PC-9 (cell line): Measurements from ENCODE around the gene COL27A1. TPM values are rescaled to one million over a fixed set of nuclear protein-coding genes. Genes with fewer than 3 reads are reported as not detected.

Source experiments
- BruUV-seq: library from RNA; stranded (reverse); fragments of 400-500 nt; replicated peaks from 2 replicates; lab custom pipeline; 2021; lab: Mats Ljungman, UMichigan
- CTCF ChIA-PET: fragments of 300-600 bp; sonication (Branson Sonifier 250); formaldehyde crosslinking; loops from one replicate; lab custom pipeline; 2022; ENCODE audit warnings: antibody characterized with exemption; lab: Charles Lee
- POLR2A ChIA-PET: fragments of 300-600 bp; sonication (Branson Sonifier 250); formaldehyde crosslinking; loops from one replicate; lab custom pipeline; 2022; ENCODE audit warnings: antibody characterized with exemption; ENCODE audit not compliant: unreplicated experiment; lab: Charles Lee
- DNase-seq, 2 experiments: peaks; one replicate each; pipeline versions ENCODE4 v3.0.0 to v3.0.0-alpha.2; 2015 to 2022; ENCODE audit warnings: mixed read lengths in 1 of 2
- H2AFZ ChIP-seq: fragments of 200-600 bp; sonication (generic); 2 replicates; pipeline ENCODE4 v1.8.1; 2017; ENCODE audit warnings: antibody characterized with exemption
- H3F3A ChIP-seq: fragments of 200-600 bp; sonication (generic); 2 replicates; pipeline ENCODE4 v1.8.1; 2017; ENCODE audit warnings: antibody characterized with exemption, mild to moderate bottlenecking, low read depth; ENCODE audit not compliant: insufficient read depth
- H3K27ac ChIP-seq: fragments of 200-600 bp; sonication (generic); 2 replicates; pipeline ENCODE4 v1.6.1; 2016; ENCODE audit warnings: mixed run types
- H3K27me3 ChIP-seq: fragments of 200-600 bp; sonication (generic); 2 replicates; pipeline ENCODE4 v1.6.1; 2016; ENCODE audit warnings: low read depth, mixed run types; ENCODE audit not compliant: insufficient read depth
- H3K36me3 ChIP-seq: fragments of 200-600 bp; sonication (generic); 2 replicates; pipeline ENCODE4 v1.6.1; 2016; ENCODE audit warnings: low read depth, mixed run types
- H3K4me1 ChIP-seq: fragments of 200-600 bp; sonication (generic); replicated peaks from 2 replicates; pipeline ENCODE4 v1.6.1; 2016; ENCODE audit warnings: mixed run types; ENCODE audit not compliant: insufficient read depth
- H3K4me2 ChIP-seq: fragments of 200-600 bp; sonication (generic); 2 replicates; pipeline ENCODE4 v1.6.1; 2017; ENCODE audit warnings: mixed run types
- H3K4me3 ChIP-seq: fragments of 200-600 bp; sonication (generic); 2 replicates; pipeline ENCODE4 v1.6.1; 2016; ENCODE audit warnings: mixed run types
- H3K79me2 ChIP-seq: fragments of 200-600 bp; sonication (generic); 2 replicates; pipeline ENCODE4 v1.6.1; 2017; ENCODE audit warnings: low read depth, mixed run types
- H3K9me2 ChIP-seq: fragments of 200-600 bp; sonication (generic); 2 replicates; pipeline ENCODE4 v1.8.1; 2017; ENCODE audit warnings: mild to moderate bottlenecking; ENCODE audit not compliant: insufficient read depth
- H3K9me3 ChIP-seq: fragments of 200-600 bp; sonication (generic); 2 replicates; pipeline ENCODE4 v1.8.1; 2016; ENCODE audit warnings: low read depth; ENCODE audit not compliant: insufficient read depth
- H4K20me1 ChIP-seq: fragments of 200-600 bp; sonication (generic); 2 replicates; pipeline ENCODE4 v1.8.1; 2017; ENCODE audit not compliant: insufficient read depth
- EZH2 ChIP-seq: fragments of 200-600 bp; sonication (generic); IDR thresholded peaks from 2 replicates; pipeline ENCODE4 v1.8.0; 2017; ENCODE audit warnings: antibody characterized with exemption, low read depth
- intact Hi-C: fragments of 100-400 bp; cut with micrococcal nuclease; formaldehyde crosslinking; loops from one replicate; pipeline ENCODE4 v1.10.0; 2022; ENCODE audit not compliant: unreplicated experiment
- total RNA-seq: library from RNA; stranded (reverse); gene quantifications from 2 replicates; pipeline ENCODE4 v1.2.3, GENCODE V29; 2021
- TF ChIP-seq, protein P1 (sequence below): fragments of 200-600 bp; sonication (generic); conservative IDR thresholded peaks from 2 replicates; pipeline ENCODE4 v1.6.1; 2017; ENCODE audit warnings: mixed run types, antibody characterized with exemption, mild to moderate bottlenecking, moderate library complexity

The COL27A1 gene
- total RNA-seq, 1 experiment from 2014 or later, result 0.39 TPM

DNA sequence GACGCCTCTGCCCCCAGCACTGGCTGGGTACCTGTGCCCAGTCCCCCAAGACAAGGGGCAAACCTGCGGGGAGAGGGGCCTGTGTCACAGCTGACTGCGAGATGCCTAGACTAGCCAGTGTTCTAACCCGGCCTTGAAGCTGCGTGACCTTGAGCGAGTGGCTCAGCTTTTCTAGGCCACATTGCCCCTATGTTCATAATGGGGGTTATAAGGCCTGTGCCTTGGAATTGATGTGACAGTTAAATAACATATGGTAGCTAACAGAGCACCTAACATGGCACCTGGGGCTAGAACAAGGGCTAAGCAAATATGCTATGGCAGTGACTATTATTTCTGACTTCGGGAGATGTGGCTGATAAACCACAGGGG is 22.8 kb upstream of the COL27A1 start:
- DNase-seq, result no peak
- Histone ChIP-seq H3F3A (no peaks in the 10 kb centered on the region), H3K9me2 (no peaks in the 10 kb centered on the region), H3K9me3 (no peaks in the 10 kb centered on the region), H2AFZ (no peak overlapping the region), H3K4me1 (no peaks in the 10 kb centered on the region), H3K27me3 (peaks cover 86% of the 10 kb centered on the region), H3K27ac (no peak overlapping the region), H3K36me3 (no peaks in the 10 kb centered on the region), H3K4me2 (no peak overlapping the region), H3K4me3 (no peak overlapping the region), H4K20me1 (no peaks in the 10 kb centered on the region), H3K79me2 (no peaks in the 10 kb centered on the region)
- BruUV-seq, result no TSS peak
- no peak for TF ChIP-seq EZH2
- TF ChIP-seq, protein P1, sequence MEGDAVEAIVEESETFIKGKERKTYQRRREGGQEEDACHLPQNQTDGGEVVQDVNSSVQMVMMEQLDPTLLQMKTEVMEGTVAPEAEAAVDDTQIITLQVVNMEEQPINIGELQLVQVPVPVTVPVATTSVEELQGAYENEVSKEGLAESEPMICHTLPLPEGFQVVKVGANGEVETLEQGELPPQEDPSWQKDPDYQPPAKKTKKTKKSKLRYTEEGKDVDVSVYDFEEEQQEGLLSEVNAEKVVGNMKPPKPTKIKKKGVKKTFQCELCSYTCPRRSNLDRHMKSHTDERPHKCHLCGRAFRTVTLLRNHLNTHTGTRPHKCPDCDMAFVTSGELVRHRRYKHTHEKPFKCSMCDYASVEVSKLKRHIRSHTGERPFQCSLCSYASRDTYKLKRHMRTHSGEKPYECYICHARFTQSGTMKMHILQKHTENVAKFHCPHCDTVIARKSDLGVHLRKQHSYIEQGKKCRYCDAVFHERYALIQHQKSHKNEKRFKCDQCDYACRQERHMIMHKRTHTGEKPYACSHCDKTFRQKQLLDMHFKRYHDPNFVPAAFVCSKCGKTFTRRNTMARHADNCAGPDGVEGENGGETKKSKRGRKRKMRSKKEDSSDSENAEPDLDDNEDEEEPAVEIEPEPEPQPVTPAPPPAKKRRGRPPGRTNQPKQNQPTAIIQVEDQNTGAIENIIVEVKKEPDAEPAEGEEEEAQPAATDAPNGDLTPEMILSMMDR, result no peak
- ChIA-PET CTCF (no interaction called here), POLR2A (no interaction called here)
- intact Hi-C loops, result no loop called here

DNA sequence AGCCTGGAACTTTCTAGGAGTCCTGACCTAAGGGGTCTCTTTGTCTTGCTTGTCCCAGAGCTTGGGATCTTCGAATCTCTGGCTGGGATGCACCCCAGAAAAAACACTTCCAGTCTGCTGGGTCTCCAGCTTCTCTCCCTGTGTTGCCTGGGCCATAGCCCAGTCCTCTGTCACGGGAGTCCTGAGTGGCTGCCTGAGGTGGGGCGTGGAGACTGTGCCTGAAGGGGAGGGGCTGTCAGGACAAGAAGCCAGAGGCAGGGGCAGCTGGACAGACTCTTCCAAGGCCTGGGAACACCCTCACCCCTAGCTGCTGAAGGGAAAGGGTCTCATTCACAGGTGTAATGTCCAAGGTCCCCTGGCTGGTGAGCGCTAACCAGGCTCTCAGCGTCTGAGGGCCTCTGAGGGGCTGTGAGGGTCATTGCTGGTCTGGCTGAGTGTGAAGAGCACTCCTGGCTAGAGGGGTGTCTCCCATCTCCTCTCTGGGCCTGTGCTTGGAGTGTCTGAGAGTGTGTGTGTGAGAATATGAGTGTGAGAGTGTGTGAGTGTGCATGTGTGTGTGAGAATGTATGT is 20.4 kb upstream of the COL27A1 start:
- Histone ChIP-seq H2AFZ (no peak overlapping the region), H3K4me2 (no peak overlapping the region), H3F3A (no peaks in the 10 kb centered on the region), H3K4me3 (no peak overlapping the region), H3K9me3 (no peaks in the 10 kb centered on the region), H3K4me1 (no peaks in the 10 kb centered on the region), H3K79me2 (no peaks in the 10 kb centered on the region), H3K36me3 (no peaks in the 10 kb centered on the region), H3K9me2 (no peaks in the 10 kb centered on the region), H3K27ac (no peak overlapping the region), H3K27me3 (peaks cover 93% of the 10 kb centered on the region), H4K20me1 (no peaks in the 10 kb centered on the region)
- DNase-seq, result no peak
- TF ChIP-seq, protein P1, result no peak
- TF ChIP-seq EZH2, result no peak
- no TSS peak for BruUV-seq
- intact Hi-C loops, result no loop called here
- CTCF ChIA-PET, result no interaction called here
- POLR2A ChIA-PET, result no interaction called here

DNA sequence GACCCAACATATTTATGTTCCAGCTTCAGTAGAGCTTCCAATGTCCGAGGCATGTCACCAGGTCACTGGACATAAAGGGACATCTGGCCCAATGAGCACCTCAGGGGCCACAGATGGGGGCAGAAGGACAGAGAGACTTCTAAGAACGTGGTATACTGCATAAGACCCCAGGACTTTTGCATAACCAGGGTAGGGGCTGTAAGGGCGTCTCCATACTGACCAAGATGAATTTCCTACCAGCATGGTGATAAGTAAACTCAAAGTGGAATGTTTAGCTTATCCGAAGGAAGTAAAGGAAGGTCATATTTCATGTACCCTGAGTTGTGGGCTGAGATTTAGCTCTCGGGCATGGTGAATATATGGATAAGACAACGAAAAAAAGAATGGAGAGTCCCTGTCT is 17.5 kb upstream of the COL27A1 start:
- Histone ChIP-seq H3K9me3 (no peaks in the 10 kb centered on the region), H3K27me3 (peaks cover 94% of the 10 kb centered on the region), H3K4me1 (no peaks in the 10 kb centered on the region), H3K79me2 (no peaks in the 10 kb centered on the region), H3K9me2 (no peaks in the 10 kb centered on the region), H3K27ac (no peak overlapping the region), H2AFZ (no peak overlapping the region), H3K4me3 (no peak overlapping the region), H3K4me2 (no peak overlapping the region), H3F3A (no peaks in the 10 kb centered on the region), H3K36me3 (no peaks in the 10 kb centered on the region), H4K20me1 (no peaks in the 10 kb centered on the region)
- CTCF ChIA-PET, result no interaction called here
- intact Hi-C loops, result no loop called here
- BruUV-seq, result no TSS peak
- no peak for DNase-seq
- POLR2A ChIA-PET, result interaction anchor here (0.6 kb wide), 1 partner anchor 184 kb away, joined by 5 read pairs; no protein-coding TSS in a partner anchor
- TF ChIP-seq, protein P1, result no peak
- no peak for TF ChIP-seq EZH2
